Activated T-helper 9 cell treated with anti-CD3 and anti-CD28 coated beads, Interleukin-2, amount 50 U/mL, for 16 hours (primary cell): ENCODE results near the gene SESN1.
"Not testable (repeated sequence)": the region's sequence is repeated elsewhere in the genome, so short reads cannot be mapped to it uniquely, and the experiment has no call there.

ENCODE experiments used
- DNase-seq: peaks from one replicate; pipeline ENCODE4 v3.0.0-alpha.2; 2020; ENCODE audit warnings: low read depth

SESN1 gene

GRCh38 chr6:109001291-109001894, 93.3 kb downstream of the SESN1 start:
- DNase-seq, result no peak

- DNase-seq, result no peak
Measured at GRCh38 chr6:109000289-109000688, 94.4 kb downstream of the SESN1 start.

- no peak for DNase-seq
Measured at GRCh38 chr6:108999428-108999827, 95.2 kb downstream of the SESN1 start.

- DNase-seq, result no peak
Measured at GRCh38 chr6:108998485-108998884, 96.2 kb downstream of the SESN1 start.

GRCh38 chr6:108996208-108996607, 98.4 kb downstream of the SESN1 start:
- no peak for DNase-seq

- no peak for DNase-seq
Measured at GRCh38 chr6:108995296-108995695, 99.3 kb downstream of the SESN1 start.

- DNase-seq, result no peak
Measured at GRCh38 chr6:108993876-108994275, 100.8 kb downstream of the SESN1 start.

- no peak for DNase-seq
Measured at GRCh38 chr6:108989700-108990099, 104.9 kb downstream of the SESN1 start.

GRCh38 chr6:108988765-108989164, 105.9 kb downstream of the SESN1 start:
- DNase-seq, result no peak

GRCh38 chr6:108988296-108988695, 106.3 kb downstream of the SESN1 start:
- no peak for DNase-seq

GRCh38 chr6:108987156-108987555, 107.5 kb downstream of the SESN1 start:
- DNase-seq, result no peak

GRCh38 chr6:108985301-108985700, 109.3 kb downstream of the SESN1 start:
- no peak for DNase-seq

- no peak for DNase-seq
Measured at GRCh38 chr6:108983151-108983550, 111.5 kb downstream of the SESN1 start.

GRCh38 chr6:108982154-108983113, 112.2 kb downstream of the SESN1 start:
- DNase-seq, result no peak

- DNase-seq, result not testable (repeated sequence)
Measured at GRCh38 chr6:108978638-108979037, 116.0 kb downstream of the SESN1 start.

- no peak for DNase-seq
Measured at GRCh38 chr6:108974201-108974600, 120.4 kb downstream of the SESN1 start.

- DNase-seq, result no peak
Measured at GRCh38 chr6:108969776-108970175, 124.9 kb downstream of the SESN1 start.

GRCh38 chr6:108968325-108969316, 126.0 kb downstream of the SESN1 start:
- DNase-seq, result no peak

GRCh38 chr6:108966855-108967755, 127.5 kb downstream of the SESN1 start:
- DNase-seq, result no peak

- no peak for DNase-seq
Measured at GRCh38 chr6:108966251-108966650, 128.4 kb downstream of the SESN1 start.

- no peak for DNase-seq
Measured at GRCh38 chr6:108961985-108962384, 132.7 kb downstream of the SESN1 start.
